K562 (cell line): ENCODE data around the gene NUP85. TPM values are rescaled to one million over a fixed set of nuclear protein-coding genes. Genes with fewer than 3 reads are reported as not detected.

Source experiments
- CBX2 ChIP-seq: fragments of 200-600 bp; sonication (generic); IDR thresholded peaks from one replicate; pipeline ENCODE4 v1.6.1; 2012; ENCODE audit warnings: mild to moderate bottlenecking, low read length, inconsistent platforms; ENCODE audit not compliant: insufficient read depth, poor library complexity, severe bottlenecking
- CBX5 ChIP-seq: IDR thresholded peaks from 2 replicates; pipeline ENCODE4 v1.6.1; 2014; ENCODE audit warnings: low read depth, borderline replicate concordance
- ETS2 ChIP-seq: IDR thresholded peaks from 2 replicates; pipeline ENCODE4 v1.6.1; 2016; ENCODE audit warnings: borderline replicate concordance, missing genetic modification characterization, mild to moderate bottlenecking, moderate library complexity, missing compliant biosample characterization; ENCODE audit not compliant: poor library complexity, severe bottlenecking
- GATAD2A ChIP-seq: fragments of 450-650 bp; IDR thresholded peaks from 2 replicates; pipeline ENCODE4 v1.6.1; 2017
- HDAC6 ChIP-seq: IDR thresholded peaks from 2 replicates; pipeline ENCODE4 v1.6.1; 2012; ENCODE audit warnings: low read depth, mild to moderate bottlenecking, control low read depth, inconsistent platforms, low read length, moderate library complexity
- IFI16 ChIP-seq: fragments of 250-450 bp; sonication (Bioruptor Pico); IDR thresholded peaks from 2 replicates; pipeline ENCODE4 v2.1.2; 2022; ENCODE audit warnings: mild to moderate bottlenecking, inconsistent platforms
- LEF1 ChIP-seq: fragments of 450-650 bp; IDR thresholded peaks from 2 replicates; pipeline ENCODE4 v1.6.1; 2016; ENCODE audit warnings: mild to moderate bottlenecking
- NR2F6 ChIP-seq: fragments of 450-650 bp; formaldehyde crosslinking; IDR thresholded peaks from 2 replicates; pipeline ENCODE4 v1.4.0; 2020; ENCODE audit warnings: mild to moderate bottlenecking
- POLR2AphosphoS2 ChIP-seq: IDR thresholded peaks from 2 replicates; pipeline ENCODE4 v1.6.1; 2012; ENCODE audit warnings: low read length, improper control_type of control experiment
- POLR2B ChIP-seq: fragments of 450-650 bp; IDR thresholded peaks from 2 replicates; pipeline ENCODE4 v1.6.1; 2018; ENCODE audit warnings: low read depth; ENCODE audit not compliant: partially characterized antibody
- SIRT6 ChIP-seq: IDR thresholded peaks from one replicate; pipeline ENCODE4 v1.6.1; 2012; ENCODE audit warnings: low read depth, mild to moderate bottlenecking, control low read depth, inconsistent platforms, low read length, moderate library complexity
- SRSF9 ChIP-seq: fragments of 200-400 bp; formaldehyde crosslinking; IDR thresholded peaks from 2 replicates; pipeline ENCODE4 v1.6.1; 2017; ENCODE audit warnings: low read depth, low read length, borderline replicate concordance
- STAG1 ChIP-seq: sonication (generic); formaldehyde crosslinking; IDR thresholded peaks from 2 replicates; pipeline ENCODE4 v1.5.0; 2020; ENCODE audit warnings: missing genetic modification reagents, borderline replicate concordance
- TGIF2 ChIP-seq: sonication (generic); formaldehyde crosslinking; IDR thresholded peaks from 2 replicates; pipeline ENCODE4 v1.8.1; 2022; ENCODE audit warnings: mild to moderate bottlenecking, missing genetic modification reagents, moderate library complexity
- XRCC3 ChIP-seq: fragments of 450-650 bp; IDR thresholded peaks from 2 replicates; pipeline ENCODE4 v1.6.1; 2017; ENCODE audit warnings: mild to moderate bottlenecking, moderate library complexity
- ZNF197 ChIP-seq: fragments of 200-800 bp; sonication (Bioruptor generic); IDR thresholded peaks from 2 replicates; pipeline ENCODE4 v1.6.1; 2016; ENCODE audit warnings: low read depth, missing genetic modification characterization, missing compliant biosample characterization
- ZNF263 ChIP-seq: sonication (generic); formaldehyde crosslinking; IDR thresholded peaks from 2 replicates; pipeline ENCODE4 v1.8.0; 2022; ENCODE audit warnings: mild to moderate bottlenecking, missing genetic modification reagents, borderline replicate concordance
- ZNF696 ChIP-seq: fragments of 250-450 bp; sonication (Bioruptor Pico); conservative IDR thresholded peaks from 2 replicates; pipeline ENCODE4 v1.4.0; 2020; ENCODE audit warnings: mild to moderate bottlenecking, moderate library complexity
- polyA plus RNA-seq, 8 experiments: library from polyadenylated mRNA; depleted of rRNA in 4 of 8; stranded (reverse) in 5 of 8; unstranded in 3 of 8; fragments of >200 nt; fragmentation: Nextera tagmentation in 2 of 8; fragmentation: Illumina TruSeq in 1 of 8; extraction: Ambion mirVana in 2 of 8; extraction: Trizol in 1 of 8; gene quantifications; 2 replicates each; pipeline versions ENCODE4 v1.2.1 to v1.2.3, GENCODE V29; 2011 to 2014; ENCODE audit warnings: inconsistent platforms in 1 of 8, missing spikeins in 1 of 8
- total RNA-seq, 7 experiments: library from RNA; depleted of rRNA in 6 of 7; stranded (reverse); fragments of >200 nt in 6 of 7; fragmentation: Illumina TruSeq in 2 of 7; extraction: Trizol in 2 of 7; gene quantifications; 2 replicates each; pipeline versions ENCODE4 v1.2.1 to v1.2.3, GENCODE V29; 2011 to 2021; ENCODE audit warnings: low replicate concordance in 1 of 7
- TF ChIP-seq, protein P1 (sequence below): sonication (generic); formaldehyde crosslinking; IDR thresholded peaks from 2 replicates; pipeline ENCODE4 v1.8.1; 2023; ENCODE audit warnings: mild to moderate bottlenecking, missing genetic modification reagents
- TF ChIP-seq, protein P2 (sequence below): fragments of 450-650 bp; IDR thresholded peaks from 2 replicates; pipeline ENCODE4 v1.6.1; 2018; ENCODE audit not compliant: partially characterized antibody
- TF ChIP-seq, protein P3 (sequence below): IDR thresholded peaks from 3 replicates; pipeline ENCODE4 v1.6.1; 2011; ENCODE audit warnings: borderline replicate concordance, mild to moderate bottlenecking, moderate library complexity; ENCODE audit not compliant: insufficient read length; ENCODE audit errors: extremely low read depth

Gene NUP85
- total and polyA plus RNA-seq, 9 of the 15 experiments (the other 6 are each of a cell fraction or from before 2014, with no cell fraction given), result 50.2 to 177 (median 110) TPM

DNA sequence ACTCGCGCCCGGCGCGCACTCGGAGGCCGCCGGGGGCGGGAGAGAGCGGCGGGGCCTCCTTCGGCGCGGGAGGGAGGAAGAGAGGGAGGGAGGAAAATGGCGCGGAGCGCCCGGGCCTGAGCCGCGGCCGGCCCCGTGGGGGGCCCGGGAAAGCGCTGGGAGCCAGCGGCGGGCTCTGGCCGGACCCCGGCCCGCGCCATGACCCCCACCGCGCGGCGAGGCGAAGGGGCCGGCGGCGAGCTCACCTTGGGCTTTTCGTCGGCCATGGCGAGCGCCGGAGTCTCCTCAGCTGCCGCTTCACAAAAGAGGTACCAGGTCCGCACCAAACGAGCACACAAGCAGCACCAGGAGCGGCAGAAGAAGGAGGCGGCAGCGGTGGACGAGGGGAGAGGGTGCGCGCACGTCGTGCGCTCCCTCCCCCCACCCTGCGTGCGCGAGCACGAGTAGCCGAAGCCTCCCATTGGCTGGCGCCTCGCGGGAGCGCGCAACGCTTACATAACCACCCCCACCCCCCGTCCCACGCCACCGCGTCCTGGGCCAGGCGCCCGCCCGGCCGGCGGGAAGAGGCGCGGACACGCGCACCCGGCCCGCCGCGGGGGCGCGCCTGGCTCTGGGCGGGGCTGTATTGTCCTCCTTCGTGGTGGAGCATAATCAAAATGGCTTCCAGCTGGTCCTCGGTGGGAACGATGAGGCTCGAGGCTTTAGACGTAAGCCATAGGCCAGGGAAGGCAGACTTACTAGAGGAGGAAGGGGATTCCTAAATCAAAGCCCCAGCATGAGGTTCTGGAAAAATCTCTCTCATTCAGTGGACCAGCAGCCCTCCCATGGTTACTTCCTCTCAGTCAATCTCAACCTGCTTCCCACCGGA is 22.7 kb upstream of the NUP85 start, which contains the start of gene SUMO2 (continued):
- TF ChIP-seq ZNF696 (CRISPR knock-in tag) (no peak), POLR2B (peak; percentile 50), XRCC3 (no peak), IFI16 (CRISPR knock-in tag) (no peak), CBX5 (no peak), NR2F6 (CRISPR knock-in tag) (no peak), POLR2AphosphoS2 (no peak), GATAD2A (no peak; the same call in 1 of the 2 replicates), TGIF2 (CRISPR knock-in tag) (no peak), LEF1 (no peak), CBX2 (no peak), STAG1 (CRISPR knock-in tag) (no peak), SRSF9 (no peak), HDAC6 (no peak), ZNF263 (CRISPR knock-in tag) (no peak; the same call in 1 of the 2 replicates), SIRT6 (no peak), ETS2 (tag) (no peak), ZNF197 (CRISPR knock-in tag) (peak; percentile 99)
- TF ChIP-seq, protein P1, sequence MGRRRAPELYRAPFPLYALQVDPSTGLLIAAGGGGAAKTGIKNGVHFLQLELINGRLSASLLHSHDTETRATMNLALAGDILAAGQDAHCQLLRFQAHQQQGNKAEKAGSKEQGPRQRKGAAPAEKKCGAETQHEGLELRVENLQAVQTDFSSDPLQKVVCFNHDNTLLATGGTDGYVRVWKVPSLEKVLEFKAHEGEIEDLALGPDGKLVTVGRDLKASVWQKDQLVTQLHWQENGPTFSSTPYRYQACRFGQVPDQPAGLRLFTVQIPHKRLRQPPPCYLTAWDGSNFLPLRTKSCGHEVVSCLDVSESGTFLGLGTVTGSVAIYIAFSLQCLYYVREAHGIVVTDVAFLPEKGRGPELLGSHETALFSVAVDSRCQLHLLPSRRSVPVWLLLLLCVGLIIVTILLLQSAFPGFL, result no peak
- TF ChIP-seq, protein P2, sequence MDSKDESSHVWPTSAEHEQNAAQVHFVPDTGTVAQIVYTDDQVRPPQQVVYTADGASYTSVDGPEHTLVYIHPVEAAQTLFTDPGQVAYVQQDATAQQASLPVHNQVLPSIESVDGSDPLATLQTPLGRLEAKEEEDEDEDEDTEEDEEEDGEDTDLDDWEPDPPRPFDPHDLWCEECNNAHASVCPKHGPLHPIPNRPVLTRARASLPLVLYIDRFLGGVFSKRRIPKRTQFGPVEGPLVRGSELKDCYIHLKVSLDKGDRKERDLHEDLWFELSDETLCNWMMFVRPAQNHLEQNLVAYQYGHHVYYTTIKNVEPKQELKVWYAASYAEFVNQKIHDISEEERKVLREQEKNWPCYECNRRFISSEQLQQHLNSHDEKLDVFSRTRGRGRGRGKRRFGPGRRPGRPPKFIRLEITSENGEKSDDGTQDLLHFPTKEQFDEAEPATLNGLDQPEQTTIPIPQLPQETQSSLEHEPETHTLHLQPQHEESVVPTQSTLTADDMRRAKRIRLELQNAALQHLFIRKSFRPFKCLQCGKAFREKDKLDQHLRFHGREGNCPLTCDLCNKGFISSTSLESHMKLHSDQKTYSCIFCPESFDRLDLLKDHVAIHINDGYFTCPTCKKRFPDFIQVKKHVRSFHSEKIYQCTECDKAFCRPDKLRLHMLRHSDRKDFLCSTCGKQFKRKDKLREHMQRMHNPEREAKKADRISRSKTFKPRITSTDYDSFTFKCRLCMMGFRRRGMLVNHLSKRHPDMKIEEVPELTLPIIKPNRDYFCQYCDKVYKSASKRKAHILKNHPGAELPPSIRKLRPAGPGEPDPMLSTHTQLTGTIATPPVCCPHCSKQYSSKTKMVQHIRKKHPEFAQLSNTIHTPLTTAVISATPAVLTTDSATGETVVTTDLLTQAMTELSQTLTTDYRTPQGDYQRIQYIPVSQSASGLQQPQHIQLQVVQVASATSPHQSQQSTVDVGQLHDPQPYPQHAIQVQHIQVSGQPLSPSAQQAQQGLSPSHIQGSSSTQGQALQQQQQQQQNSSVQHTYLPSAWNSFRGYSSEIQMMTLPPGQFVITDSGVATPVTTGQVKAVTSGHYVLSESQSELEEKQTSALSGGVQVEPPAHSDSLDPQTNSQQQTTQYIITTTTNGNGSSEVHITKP, result no peak
- TF ChIP-seq, protein P3, sequence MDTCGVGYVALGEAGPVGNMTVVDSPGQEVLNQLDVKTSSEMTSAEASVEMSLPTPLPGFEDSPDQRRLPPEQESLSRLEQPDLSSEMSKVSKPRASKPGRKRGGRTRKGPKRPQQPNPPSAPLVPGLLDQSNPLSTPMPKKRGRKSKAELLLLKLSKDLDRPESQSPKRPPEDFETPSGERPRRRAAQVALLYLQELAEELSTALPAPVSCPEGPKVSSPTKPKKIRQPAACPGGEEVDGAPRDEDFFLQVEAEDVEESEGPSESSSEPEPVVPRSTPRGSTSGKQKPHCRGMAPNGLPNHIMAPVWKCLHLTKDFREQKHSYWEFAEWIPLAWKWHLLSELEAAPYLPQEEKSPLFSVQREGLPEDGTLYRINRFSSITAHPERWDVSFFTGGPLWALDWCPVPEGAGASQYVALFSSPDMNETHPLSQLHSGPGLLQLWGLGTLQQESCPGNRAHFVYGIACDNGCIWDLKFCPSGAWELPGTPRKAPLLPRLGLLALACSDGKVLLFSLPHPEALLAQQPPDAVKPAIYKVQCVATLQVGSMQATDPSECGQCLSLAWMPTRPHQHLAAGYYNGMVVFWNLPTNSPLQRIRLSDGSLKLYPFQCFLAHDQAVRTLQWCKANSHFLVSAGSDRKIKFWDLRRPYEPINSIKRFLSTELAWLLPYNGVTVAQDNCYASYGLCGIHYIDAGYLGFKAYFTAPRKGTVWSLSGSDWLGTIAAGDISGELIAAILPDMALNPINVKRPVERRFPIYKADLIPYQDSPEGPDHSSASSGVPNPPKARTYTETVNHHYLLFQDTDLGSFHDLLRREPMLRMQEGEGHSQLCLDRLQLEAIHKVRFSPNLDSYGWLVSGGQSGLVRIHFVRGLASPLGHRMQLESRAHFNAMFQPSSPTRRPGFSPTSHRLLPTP, result no peak
